Fibroblast of lung (primary cell): ENCODE measurements around the gene SPRTN. TPM values are rescaled to one million over a fixed set of nuclear protein-coding genes. Genes with fewer than 3 reads are reported as not detected.
"Not testable (repeated sequence)": the region's sequence is repeated elsewhere in the genome, so short reads cannot be mapped to it uniquely, and the experiment has no call there.

Experiments used
- DNase-seq, 2 donors: peaks; one replicate each; pipeline versions ENCODE4 v3.0.0 to v3.0.0-alpha.2; 2010; ENCODE audit warnings: low read depth in 2 of 2
- H2AFZ ChIP-seq: 2 replicates; pipeline ENCODE4 v1.5.1; 2012; ENCODE audit warnings: low read length, control low read depth, inconsistent platforms
- H3K27ac ChIP-seq: 2 replicates; pipeline ENCODE4 v1.5.1; 2011; ENCODE audit warnings: low read length, control low read depth; ENCODE audit not compliant: insufficient read depth
- H3K27me3 ChIP-seq: 2 replicates; pipeline ENCODE4 v1.5.1; 2011; ENCODE audit warnings: mild to moderate bottlenecking, low read length; ENCODE audit not compliant: control insufficient read depth, insufficient read depth
- H3K36me3 ChIP-seq: 2 replicates; pipeline ENCODE4 v1.5.1; 2011; ENCODE audit warnings: low read length; ENCODE audit not compliant: control insufficient read depth, insufficient read depth
- H3K4me1 ChIP-seq: 2 replicates; pipeline ENCODE4 v1.5.1; 2011; ENCODE audit warnings: low read length; ENCODE audit not compliant: control insufficient read depth, insufficient read depth; ENCODE audit errors: extremely low read depth
- H3K4me2 ChIP-seq: 2 replicates; pipeline ENCODE4 v1.5.1; 2011; ENCODE audit warnings: low read length, control low read depth; ENCODE audit not compliant: insufficient read depth; ENCODE audit errors: extremely low read depth
- H3K4me3 ChIP-seq, 4 experiments: fragments of 200-600 bp in 1 of 4; sonication (generic) in 1 of 4; replicated peaks in 1 of 4; 2 replicates each; pipeline ENCODE4 v1.5.1; 2011 to 2016; ENCODE audit warnings: low read length in 4 of 4, low read depth in 3 of 4, mild to moderate bottlenecking in 3 of 4, control low read depth in 2 of 4, inconsistent platforms in 1 of 4, mixed read lengths in 1 of 4; ENCODE audit not compliant: insufficient read depth in 1 of 4; ENCODE audit errors: control extremely low read depth in 1 of 4
- H3K79me2 ChIP-seq: 2 replicates; pipeline ENCODE4 v1.5.1; 2012; ENCODE audit warnings: mild to moderate bottlenecking, low read length, inconsistent platforms; ENCODE audit not compliant: control insufficient read depth, insufficient read depth
- H3K9ac ChIP-seq: 2 replicates; pipeline ENCODE4 v1.5.1; 2011; ENCODE audit warnings: mild to moderate bottlenecking, low read length, control low read depth; ENCODE audit not compliant: insufficient read depth
- H3K9me3 ChIP-seq: 2 replicates; pipeline ENCODE4 v1.5.1; 2012; ENCODE audit warnings: low read depth, low read length; ENCODE audit not compliant: control insufficient read depth, insufficient read depth
- H4K20me1 ChIP-seq: 2 replicates; pipeline ENCODE4 v1.5.1; 2011; ENCODE audit warnings: low read length; ENCODE audit not compliant: control insufficient read depth, insufficient read depth; ENCODE audit errors: extremely low read depth
- CTCF ChIP-seq, 2 donors: IDR thresholded peaks in 1 of 2; conservative IDR thresholded peaks in 1 of 2; 1 replicate in 1 of 2; 2 replicates in 1 of 2; pipeline ENCODE4 v1.5.1; 2011 to 2012; ENCODE audit warnings: low read length in 2 of 2, control low read depth in 1 of 2, inconsistent platforms in 1 of 2, low read depth in 1 of 2, mild to moderate bottlenecking in 1 of 2
- EZH2 ChIP-seq: IDR thresholded peaks from 2 replicates; pipeline ENCODE4 v1.5.1; 2012; ENCODE audit warnings: low read length, control low read depth, mild to moderate bottlenecking; ENCODE audit errors: missing control alignments
- polyA plus RNA-seq, 2 donors: library from polyadenylated mRNA; depleted of rRNA in 1 of 2; stranded (reverse) in 1 of 2; unstranded in 1 of 2; fragments of >200 nt; gene quantifications; 2 replicates each; pipeline ENCODE4 v1.2.1, GENCODE V29; 2011 to 2012; ENCODE audit warnings: missing spikeins in 1 of 2
- total RNA-seq: library from RNA; depleted of rRNA; stranded (reverse); fragments of >200 nt; gene quantifications from 2 replicates; pipeline ENCODE4 v1.2.1, GENCODE V29; 2014

SPRTN gene
- total and polyA plus RNA-seq, 2 donors (not counting 1 experiment from before 2014, with no cell fraction given) = 9.5 to 16.0 TPM

GRCh38 chr1:231347961-231348360 lies 9.9 kb downstream of the SPRTN start:
- TF ChIP-seq EZH2 (no peak), CTCF (conservative IDR thresholded peaks at IDR 0.05 in 1 of 2, IDR thresholded peaks at IDR 0.05 in 1 of 2; ENCODE audit: low read depth in 1 of 2, low read length in 2 of 2) (no peak)
- Histone ChIP-seq H4K20me1 (no peaks in the 10 kb centered on the region), H3K4me1 (no peaks in the 10 kb centered on the region), H3K27ac (no peak overlapping the region), H3K9ac (no peak overlapping the region), H3K27me3 (no peaks in the 10 kb centered on the region), H3K79me2 (no peaks in the 10 kb centered on the region), H2AFZ (no peak overlapping the region), H3K9me3 (no peaks in the 10 kb centered on the region), H3K4me2 (no peak overlapping the region), H3K4me3 (no peak overlapping the region), H3K36me3 (peaks cover 2% of the 10 kb centered on the region)
- no peak for DNase-seq

GRCh38 chr1:231348442-231348841 lies 10.3 kb downstream of the SPRTN start:
- no peaks in the 10 kb centered on the region for H3K27me3 ChIP-seq
- no peaks in the 10 kb centered on the region for H3K79me2 ChIP-seq
- no peak overlapping the region for H2AFZ ChIP-seq
- no peaks in the 10 kb centered on the region for H3K4me1 ChIP-seq
- DNase-seq = no peak
- no peaks in the 10 kb centered on the region for H4K20me1 ChIP-seq
- no peak overlapping the region for H3K9ac ChIP-seq
- H3K4me2 ChIP-seq = no peak overlapping the region
- TF ChIP-seq EZH2 (no peak), CTCF (conservative IDR thresholded peaks at IDR 0.05 in 1 of 2, IDR thresholded peaks at IDR 0.05 in 1 of 2; ENCODE audit: low read depth in 1 of 2, low read length in 2 of 2) (no peak)
- no peak overlapping the region for H3K27ac ChIP-seq
- H3K36me3 ChIP-seq = peaks cover 2% of the 10 kb centered on the region
- H3K9me3 ChIP-seq = no peaks in the 10 kb centered on the region
- no peak overlapping the region for H3K4me3 ChIP-seq

GRCh38 chr1:231348856-231349255 lies 10.8 kb downstream of the SPRTN start:
- not testable (repeated sequence) for H3K9me3 ChIP-seq, DNase-seq, H3K27me3 ChIP-seq, H3K36me3 ChIP-seq, H3K4me3 ChIP-seq, H3K4me1 ChIP-seq, H4K20me1 ChIP-seq, H3K79me2 ChIP-seq, H2AFZ ChIP-seq, H3K27ac ChIP-seq, H3K9ac ChIP-seq, H3K4me2 ChIP-seq

- Histone ChIP-seq H3K27me3 (no peaks in the 10 kb centered on the region), H3K4me2 (no peak overlapping the region), H3K79me2 (no peaks in the 10 kb centered on the region), H3K4me1 (peaks cover 2% of the 10 kb centered on the region), H3K4me3 (no peak overlapping the region), H3K36me3 (peaks cover 2% of the 10 kb centered on the region), H3K9ac (no peak overlapping the region), H4K20me1 (no peaks in the 10 kb centered on the region), H3K9me3 (no peaks in the 10 kb centered on the region), H3K27ac (no peak overlapping the region), H2AFZ (no peak overlapping the region)
- TF ChIP-seq CTCF (conservative IDR thresholded peaks at IDR 0.05 in 1 of 2, IDR thresholded peaks at IDR 0.05 in 1 of 2; ENCODE audit: low read depth in 1 of 2, low read length in 2 of 2) (no peak), EZH2 (no peak)
- DNase-seq = no peak
Observed at GRCh38 chr1:231351816-231352215, 13.7 kb downstream of the SPRTN start.
